ENCODE measurements around the gene TMEM115. TPM values are rescaled to one million over a fixed set of nuclear protein-coding genes. Genes with fewer than 3 reads are reported as not detected.

Gene TMEM115
- total and polyA plus RNA-seq, 11 donors, result 20.5 to 57.3 (median 28.9) TPM

- H3K27ac ChIP-seq, result peak within 1 kb of the TSS; percentile 91 to 98 (median 95)
- peaks cover 0 to 53% (median 40%) of the 10 kb centered on the region in 9 donors for H3K36me3 ChIP-seq
- intact Hi-C loops (cut with DNase I), result loop anchor here in 2 of 10 donors (5.0 to 10.0 kb wide), 3 partner anchors 262 to 1614 kb away; partner anchors contain the start of genes CISH (in 1 of the 2), MANF (in 1 of the 2) and PCBP4 (in 1 of the 2)
- no peaks in the 10 kb centered on the region for H3K9me3 ChIP-seq
- H3K4me1 ChIP-seq, result peaks cover 7 to 63% (median 40%) of the 10 kb centered on the region in 12 donors
- peak; percentile 88 to 97 (median 96) for ATAC-seq
- DNase-seq, result peak; percentile 96 to 99 (median 98)
- TF ChIP-seq, protein P1, sequence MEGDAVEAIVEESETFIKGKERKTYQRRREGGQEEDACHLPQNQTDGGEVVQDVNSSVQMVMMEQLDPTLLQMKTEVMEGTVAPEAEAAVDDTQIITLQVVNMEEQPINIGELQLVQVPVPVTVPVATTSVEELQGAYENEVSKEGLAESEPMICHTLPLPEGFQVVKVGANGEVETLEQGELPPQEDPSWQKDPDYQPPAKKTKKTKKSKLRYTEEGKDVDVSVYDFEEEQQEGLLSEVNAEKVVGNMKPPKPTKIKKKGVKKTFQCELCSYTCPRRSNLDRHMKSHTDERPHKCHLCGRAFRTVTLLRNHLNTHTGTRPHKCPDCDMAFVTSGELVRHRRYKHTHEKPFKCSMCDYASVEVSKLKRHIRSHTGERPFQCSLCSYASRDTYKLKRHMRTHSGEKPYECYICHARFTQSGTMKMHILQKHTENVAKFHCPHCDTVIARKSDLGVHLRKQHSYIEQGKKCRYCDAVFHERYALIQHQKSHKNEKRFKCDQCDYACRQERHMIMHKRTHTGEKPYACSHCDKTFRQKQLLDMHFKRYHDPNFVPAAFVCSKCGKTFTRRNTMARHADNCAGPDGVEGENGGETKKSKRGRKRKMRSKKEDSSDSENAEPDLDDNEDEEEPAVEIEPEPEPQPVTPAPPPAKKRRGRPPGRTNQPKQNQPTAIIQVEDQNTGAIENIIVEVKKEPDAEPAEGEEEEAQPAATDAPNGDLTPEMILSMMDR (IDR thresholded peaks at IDR 0.05), result peak in 2 of 12 donors; percentile 5 to 8
- peak; percentile 58 to 86 for TF ChIP-seq POLR2A (IDR thresholded peaks at IDR 0.05)
- no peaks in the 10 kb centered on the region for H3K27me3 ChIP-seq
- H3K4me3 ChIP-seq, result peak within 1 kb of the TSS; percentile 24 to 95 (median 84)
- WGBS, 4 donors, result 0 to 1% (median 1%) methylated on average over 34 to 64 of the region's 64 CpGs
These were observed 8.6 kb downstream of the TMEM115 start, which contains the start of the genes CYB561D2 and NPRL2 for GRCh38 chr3:50350527-50351322. CYB561D2 (plus strand) TSS chr3:50350862; CDS start chr3:50351434, 572 bp downstream. NPRL2 (minus strand) TSS chr3:50350775; CDS start chr3:50350652, 123 bp downstream.

DNA sequence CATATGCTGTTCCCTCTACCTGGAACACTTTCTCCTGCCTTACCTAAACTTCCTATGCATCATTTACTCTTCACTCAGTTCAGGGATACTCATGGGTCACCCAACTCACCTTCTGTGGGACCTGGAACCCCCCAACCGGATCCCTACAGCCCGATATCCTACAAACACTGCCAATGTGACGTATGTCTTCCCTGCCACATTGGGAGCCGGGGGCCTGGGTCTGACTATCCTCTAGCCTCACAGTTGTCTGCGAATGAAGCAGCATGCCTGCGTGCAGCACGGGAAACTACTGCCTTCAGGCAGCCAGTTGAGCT lies 9.2 kb downstream of the TMEM115 start:
- Histone ChIP-seq H3K27me3 (no peaks in the 10 kb centered on the region), H3K36me3 (peaks cover 0 to 47% (median 35%) of the 10 kb centered on the region in 9 donors), H3K27ac (peak overlapping the region; percentile 91 to 98 (median 95)), H3K4me3 (peak overlapping the region; percentile 24 to 95 (median 84)), H3K9me3 (no peaks in the 10 kb centered on the region), H3K4me1 (peaks cover 5 to 63% (median 41%) of the 10 kb centered on the region in 12 donors)
- WGBS, 4 donors, result 10 to 19% (median 14%) methylated on average over 7 of the region's 7 CpGs
- DNase-seq (no peak), ATAC-seq (no peak)
- TF ChIP-seq, protein P1 (IDR thresholded peaks at IDR 0.05), result no peak
- TF ChIP-seq POLR2A (IDR thresholded peaks at IDR 0.05), result no peak
- intact Hi-C loops (cut with DNase I), result loop anchor here in 2 of 10 donors (5.0 to 10.0 kb wide), 3 partner anchors 262 to 1615 kb away; partner anchors contain the start of genes CISH (in 1 of the 2), MANF (in 1 of the 2) and PCBP4 (in 1 of the 2)

GRCh38 chr3:50347187-50347813 lies 12.0 kb downstream of the TMEM115 start:
- H3K9me3 ChIP-seq, result no peaks in the 10 kb centered on the region
- no peak overlapping the region for H3K27ac ChIP-seq
- WGBS, 4 donors, result 27 to 29% (median 28%) methylated on average over 14 of the region's 14 CpGs
- H3K4me3 ChIP-seq, result no peak overlapping the region
- DNase-seq, result peak; percentile 58 to 76 (median 73)
- no peaks in the 10 kb centered on the region for H3K27me3 ChIP-seq
- intact Hi-C loops (cut with DNase I), result loop anchor here in 9 of 10 donors (1.0 to 10.0 kb wide), 5 partner anchors 85 to 1038 kb away; partner anchors contain the start of genes CISH (in 2 of the 9) and MANF (in 1 of the 9)
- TF ChIP-seq, protein P1 (IDR thresholded peaks at IDR 0.05), result peak; percentile 46 to 74 (median 65)
- TF ChIP-seq POLR2A (IDR thresholded peaks at IDR 0.05), result no peak
- H3K4me1 ChIP-seq, result peaks cover 5 to 50% (median 37%) of the 10 kb centered on the region in 12 donors
- no peak for ATAC-seq
- peaks cover 0 to 18% (median 11%) of the 10 kb centered on the region in 9 donors for H3K36me3 ChIP-seq

Measured in heart left ventricle (tissue), 16 donors.